ENCODE data around the gene ZMIZ1. TPM values are rescaled to one million over a fixed set of nuclear protein-coding genes. Genes with fewer than 3 reads are reported as not detected.

ZMIZ1 gene
- total RNA-seq, 1 experiment from 2014 or later = 22.4 TPM

GRCh38 chr10:79047584-79047874 is 21.2 kb upstream of the ZMIZ1 start:
- Histone ChIP-seq H3K36me3 (no peaks in the 10 kb centered on the region), H3K4me3 (no peak overlapping the region), H3K9me3 (no peaks in the 10 kb centered on the region), H3K27me3 (no peaks in the 10 kb centered on the region)
- no peak for DNase-seq

- Histone ChIP-seq H3K9me3 (no peaks in the 10 kb centered on the region), H3K27me3 (no peaks in the 10 kb centered on the region), H3K36me3 (no peaks in the 10 kb centered on the region), H3K4me3 (no peak overlapping the region)
- DNase-seq = no peak
Observed at GRCh38 chr10:79047875-79048638, 20.7 kb upstream of the ZMIZ1 start.

GRCh38 chr10:79048639-79049550 is 19.9 kb upstream of the ZMIZ1 start:
- no peaks in the 10 kb centered on the region for H3K9me3 ChIP-seq
- H3K27me3 ChIP-seq = no peaks in the 10 kb centered on the region
- H3K36me3 ChIP-seq = no peaks in the 10 kb centered on the region
- no peak for DNase-seq
- H3K4me3 ChIP-seq = no peak overlapping the region

GRCh38 chr10:79049931-79050895 is 18.6 kb upstream of the ZMIZ1 start:
- Histone ChIP-seq H3K4me3 (no peak overlapping the region), H3K9me3 (no peaks in the 10 kb centered on the region), H3K36me3 (no peaks in the 10 kb centered on the region), H3K27me3 (no peaks in the 10 kb centered on the region)
- DNase-seq = peak; percentile 45

GRCh38 chr10:79050896-79051555 is 17.7 kb upstream of the ZMIZ1 start:
- Histone ChIP-seq H3K9me3 (no peaks in the 10 kb centered on the region), H3K27me3 (no peaks in the 10 kb centered on the region), H3K36me3 (no peaks in the 10 kb centered on the region), H3K4me3 (no peak overlapping the region)
- no peak for DNase-seq

- no peak for DNase-seq
- Histone ChIP-seq H3K36me3 (no peaks in the 10 kb centered on the region), H3K27me3 (no peaks in the 10 kb centered on the region), H3K4me3 (no peak overlapping the region), H3K9me3 (no peaks in the 10 kb centered on the region)
Observed at GRCh38 chr10:79051766-79052165, 17.0 kb upstream of the ZMIZ1 start.

GRCh38 chr10:79052291-79053080 is 16.3 kb upstream of the ZMIZ1 start:
- no peak for DNase-seq
- no peaks in the 10 kb centered on the region for H3K9me3 ChIP-seq
- no peak overlapping the region for H3K4me3 ChIP-seq
- H3K36me3 ChIP-seq = no peaks in the 10 kb centered on the region
- H3K27me3 ChIP-seq = no peaks in the 10 kb centered on the region

- H3K4me3 ChIP-seq = no peak overlapping the region
- no peaks in the 10 kb centered on the region for H3K9me3 ChIP-seq
- no peaks in the 10 kb centered on the region for H3K27me3 ChIP-seq
- DNase-seq = no peak
- no peaks in the 10 kb centered on the region for H3K36me3 ChIP-seq
Observed at GRCh38 chr10:79053081-79053434, 15.7 kb upstream of the ZMIZ1 start.

- Histone ChIP-seq H3K4me3 (no peak overlapping the region), H3K36me3 (no peaks in the 10 kb centered on the region), H3K9me3 (no peaks in the 10 kb centered on the region), H3K27me3 (no peaks in the 10 kb centered on the region)
- DNase-seq = no peak
Observed at GRCh38 chr10:79053481-79054202, 15.1 kb upstream of the ZMIZ1 start.

- Histone ChIP-seq H3K27me3 (no peaks in the 10 kb centered on the region), H3K4me3 (no peak overlapping the region), H3K9me3 (no peaks in the 10 kb centered on the region), H3K36me3 (no peaks in the 10 kb centered on the region)
- DNase-seq = no peak
Observed at GRCh38 chr10:79054203-79055099, 14.3 kb upstream of the ZMIZ1 start.

GRCh38 chr10:79055100-79055782 is 13.5 kb upstream of the ZMIZ1 start:
- H3K36me3 ChIP-seq = no peaks in the 10 kb centered on the region
- DNase-seq = no peak
- H3K9me3 ChIP-seq = no peaks in the 10 kb centered on the region
- H3K27me3 ChIP-seq = no peaks in the 10 kb centered on the region
- H3K4me3 ChIP-seq = no peak overlapping the region

- Histone ChIP-seq H3K4me3 (no peak overlapping the region), H3K9me3 (no peaks in the 10 kb centered on the region), H3K27me3 (no peaks in the 10 kb centered on the region), H3K36me3 (no peaks in the 10 kb centered on the region)
- DNase-seq = no peak
Observed at GRCh38 chr10:79055892-79056291, 12.9 kb upstream of the ZMIZ1 start.

- DNase-seq = no peak
- Histone ChIP-seq H3K27me3 (no peaks in the 10 kb centered on the region), H3K9me3 (no peaks in the 10 kb centered on the region), H3K4me3 (no peak overlapping the region), H3K36me3 (no peaks in the 10 kb centered on the region)
Observed at GRCh38 chr10:79056361-79056735, 12.4 kb upstream of the ZMIZ1 start.
